Activated CD8-positive, alpha-beta memory T cell treated with anti-CD3 and anti-CD28 coated beads for 1 hour (primary cell): Measurements from ENCODE around the gene DAAM1.

Experiments used
- DNase-seq, 2 donors: peaks; one replicate each; pipeline ENCODE4 v3.0.0-alpha.2; 2020; ENCODE audit warnings: low read depth in 1 of 2; ENCODE audit errors: extremely low read depth in 1 of 2

DAAM1 gene

DNA sequence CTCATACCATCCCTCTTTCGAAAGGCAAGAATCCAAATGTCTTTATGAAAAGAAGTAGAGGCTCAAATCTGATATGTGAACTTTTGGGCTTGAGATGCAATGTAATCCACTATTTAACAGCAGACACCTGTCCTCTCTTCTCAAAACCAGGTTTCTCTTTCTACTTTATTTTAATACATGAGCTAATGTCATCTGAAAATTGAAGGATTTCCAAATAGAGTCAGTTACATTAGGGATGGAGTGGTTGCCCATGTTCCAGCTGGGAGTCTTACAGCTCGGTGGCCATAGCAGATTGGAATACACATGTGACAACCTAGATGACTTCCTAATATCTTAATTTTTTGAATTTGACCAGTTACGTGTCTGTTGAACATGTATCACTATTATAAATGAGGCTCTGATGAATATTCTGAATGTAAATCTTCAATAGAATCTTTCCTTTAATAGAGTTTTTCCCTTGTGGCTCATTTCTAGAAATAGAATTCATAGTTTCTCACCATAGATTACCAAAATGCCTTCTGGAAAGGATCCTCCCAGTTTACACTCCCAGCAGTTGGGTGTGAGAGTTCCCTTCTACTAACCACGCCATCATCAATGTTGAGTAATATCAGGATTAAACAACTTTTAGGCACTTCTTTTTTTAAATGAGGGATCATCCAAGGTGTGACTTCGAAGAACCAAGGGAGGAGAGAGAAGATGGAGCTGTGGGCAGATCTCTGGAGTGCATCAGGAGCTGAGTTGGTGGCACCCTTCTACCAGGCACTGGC is 227.6 kb downstream of the DAAM1 start:
- no peak for DNase-seq

DNA sequence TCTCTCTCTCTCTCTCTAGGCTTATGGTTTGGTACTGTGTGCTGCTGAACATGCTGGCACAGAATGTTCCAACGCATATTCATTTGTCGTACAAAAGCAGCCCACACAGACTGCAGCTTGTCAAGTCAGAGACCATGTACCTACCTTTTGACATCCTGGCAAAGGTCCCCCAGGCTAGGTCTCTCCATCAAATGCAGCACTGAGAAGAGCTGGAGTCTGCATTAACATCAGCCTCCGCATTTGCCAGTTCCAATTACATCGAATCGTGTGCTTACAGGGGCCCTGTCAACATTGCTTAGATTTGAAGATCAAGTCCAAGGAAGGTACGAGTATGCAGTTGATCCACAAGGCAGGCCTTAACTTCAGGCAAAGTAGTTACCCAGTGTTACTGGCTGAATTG is 228.8 kb downstream of the DAAM1 start:
- DNase-seq = no peak

GRCh38 chr14:59419303-59419702 is 230.8 kb downstream of the DAAM1 start:
- DNase-seq = no peak
